ENCODE results near the gene CNOT1. TPM values are rescaled to one million over a fixed set of nuclear protein-coding genes. Genes with fewer than 3 reads are reported as not detected.

CNOT1 gene
- 243 and 266 TPM in 2 replicates for total RNA-seq

DNA sequence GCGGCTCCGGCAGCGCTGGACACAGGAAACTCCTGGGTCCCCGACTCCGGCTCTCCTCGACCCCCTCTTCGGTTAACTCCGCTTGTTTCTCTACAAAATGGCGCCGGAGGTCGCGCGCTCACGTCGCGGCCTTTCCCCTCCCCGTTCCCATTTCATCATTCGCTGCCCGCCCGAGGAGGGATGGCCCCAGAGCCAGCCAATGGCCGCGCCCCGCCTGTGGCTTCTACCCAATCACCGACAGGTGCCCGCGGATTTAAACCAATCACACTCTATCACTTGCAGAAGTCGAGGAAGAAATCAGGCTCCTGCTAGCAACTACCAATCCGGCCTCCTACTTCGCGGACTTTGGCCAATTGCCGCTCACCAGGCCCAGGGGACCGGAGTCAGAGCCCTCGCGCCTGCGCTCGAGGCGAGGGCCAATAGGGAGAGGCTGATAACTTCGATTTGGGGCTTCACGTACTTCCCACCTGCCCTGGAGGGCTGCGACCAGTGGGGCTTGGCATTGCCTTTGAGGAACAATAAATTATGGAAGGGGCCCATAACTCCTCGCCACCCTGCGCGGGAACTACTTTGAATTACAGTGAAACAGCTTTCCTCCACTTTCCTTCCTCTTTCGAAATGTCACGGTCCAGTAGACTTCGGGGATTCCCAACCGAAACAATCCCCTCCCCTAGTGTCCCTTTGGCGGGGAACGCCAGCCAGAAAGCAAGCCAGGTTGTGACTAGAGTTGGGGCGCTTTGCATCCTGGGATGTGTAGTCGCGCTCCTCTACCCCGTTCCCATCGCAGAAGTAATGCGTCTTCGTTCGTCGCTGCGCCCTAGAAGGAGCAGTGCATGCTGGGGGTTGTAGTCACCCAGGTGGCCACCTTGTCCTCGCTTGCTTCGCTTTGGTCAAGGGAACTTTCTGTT is at the start of gene CNOT1:
TSS of gene CNOT1 (minus strand) at position 94 of the 908 bp plus-strand sequence. CDS start 30,489 bp downstream, outside the sequence.
- TF ChIP-seq, protein P1, sequence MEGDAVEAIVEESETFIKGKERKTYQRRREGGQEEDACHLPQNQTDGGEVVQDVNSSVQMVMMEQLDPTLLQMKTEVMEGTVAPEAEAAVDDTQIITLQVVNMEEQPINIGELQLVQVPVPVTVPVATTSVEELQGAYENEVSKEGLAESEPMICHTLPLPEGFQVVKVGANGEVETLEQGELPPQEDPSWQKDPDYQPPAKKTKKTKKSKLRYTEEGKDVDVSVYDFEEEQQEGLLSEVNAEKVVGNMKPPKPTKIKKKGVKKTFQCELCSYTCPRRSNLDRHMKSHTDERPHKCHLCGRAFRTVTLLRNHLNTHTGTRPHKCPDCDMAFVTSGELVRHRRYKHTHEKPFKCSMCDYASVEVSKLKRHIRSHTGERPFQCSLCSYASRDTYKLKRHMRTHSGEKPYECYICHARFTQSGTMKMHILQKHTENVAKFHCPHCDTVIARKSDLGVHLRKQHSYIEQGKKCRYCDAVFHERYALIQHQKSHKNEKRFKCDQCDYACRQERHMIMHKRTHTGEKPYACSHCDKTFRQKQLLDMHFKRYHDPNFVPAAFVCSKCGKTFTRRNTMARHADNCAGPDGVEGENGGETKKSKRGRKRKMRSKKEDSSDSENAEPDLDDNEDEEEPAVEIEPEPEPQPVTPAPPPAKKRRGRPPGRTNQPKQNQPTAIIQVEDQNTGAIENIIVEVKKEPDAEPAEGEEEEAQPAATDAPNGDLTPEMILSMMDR (IDR thresholded peaks at IDR 0.05): no peak
- ChIA-PET CTCF (interaction anchor here (0.7 kb wide), 1 partner anchor 118 kb away, joined by 4 read pairs; no protein-coding TSS in a partner anchor), POLR2A (interaction anchor here (1.0 to 2.7 kb wide), 7 partner anchors 10 to 895 kb away, joined by 3 to 19 read pairs (median 6); partner anchors contain the start of genes CFAP20, GINS3, KATNB1 and SLC38A7)
- DNase-seq (peak; percentile 90), ATAC-seq (ENCODE audit: low read depth) (peak; percentile 79)
- peak within 1 kb of the TSS; percentile 99 for H3K4me3 Mint-ChIP-seq
- H3K4me1 Mint-ChIP-seq: peaks cover 35% of the 10 kb centered on the region
- peaks cover 26% of the 10 kb centered on the region for H3K36me3 Mint-ChIP-seq (ENCODE audit: low read depth)
- intact Hi-C loops (cut with micrococcal nuclease): loop anchor here (1.0 to 10.0 kb wide), 8 partner anchors 38 to 625 kb away; partner anchors contain the start of genes CFAP20, GINS3, GOT2 and SETD6
- H3K27ac Mint-ChIP-seq: peak within 1 kb of the TSS; percentile 100
- no peaks in the 10 kb centered on the region for H3K27me3 Mint-ChIP-seq
- H3K9me3 Mint-ChIP-seq: no peaks in the 10 kb centered on the region

DNA sequence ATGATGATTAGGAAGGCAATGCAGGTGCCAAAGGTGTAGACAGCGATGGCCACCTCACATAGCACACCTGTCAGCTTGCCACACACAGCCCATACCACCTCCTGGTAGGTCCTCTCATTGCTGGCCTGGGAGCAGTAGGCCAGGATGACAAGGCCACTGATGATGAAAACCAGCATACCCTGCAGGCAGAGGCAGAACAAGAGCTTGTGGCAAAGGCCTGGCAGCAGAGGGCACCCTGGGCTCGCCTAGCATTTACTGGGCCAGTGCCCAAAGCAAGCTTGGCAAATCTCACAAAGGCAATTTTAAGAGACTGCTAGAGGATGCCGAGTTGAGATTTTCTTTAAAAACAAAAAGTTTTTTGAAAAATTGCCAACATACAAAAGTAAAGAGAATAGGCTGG is 49.1 kb upstream of the CNOT1 start:
- peaks cover 26% of the 10 kb centered on the region for H3K36me3 Mint-ChIP-seq (ENCODE audit: low read depth)
- no peaks in the 10 kb centered on the region for H3K9me3 Mint-ChIP-seq
- TF ChIP-seq, protein P1 (IDR thresholded peaks at IDR 0.05): no peak
- DNase-seq (no peak), ATAC-seq (ENCODE audit: low read depth) (no peak)
- no peak overlapping the region for H3K4me3 Mint-ChIP-seq
- intact Hi-C loops (cut with micrococcal nuclease): loop anchor here (2.0 kb wide), 1 partner anchor 78 kb away; no protein-coding TSS in a partner anchor
- no peaks in the 10 kb centered on the region for H3K27me3 Mint-ChIP-seq
- H3K27ac Mint-ChIP-seq: no peak overlapping the region
- H3K4me1 Mint-ChIP-seq: peaks cover 9% of the 10 kb centered on the region
- ChIA-PET CTCF (interaction anchor here (1.3 kb wide), 1 partner anchor 78 kb away, joined by 8 read pairs; no protein-coding TSS in a partner anchor), POLR2A (no interaction called here)

DNA sequence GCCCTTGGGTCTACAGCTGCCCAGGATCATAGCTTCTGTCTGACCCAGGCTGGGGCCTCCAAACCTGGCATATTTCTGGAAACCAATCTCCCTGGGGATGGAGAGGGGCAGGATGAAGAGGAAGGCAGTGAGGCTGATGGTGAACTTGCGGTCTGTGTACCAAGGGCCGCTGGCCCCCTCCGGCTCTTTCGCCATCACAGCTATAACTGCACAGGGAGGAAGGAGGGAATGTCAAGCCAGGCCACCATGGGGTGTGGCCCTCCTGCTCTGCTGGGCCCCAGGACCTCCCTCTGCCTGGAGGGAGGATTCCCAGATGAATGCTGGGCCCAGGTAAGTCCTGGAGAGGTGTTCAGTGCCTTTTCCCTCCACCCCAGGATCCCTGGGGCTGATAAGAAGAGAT is 48.6 kb upstream of the CNOT1 start:
- no peak for ATAC-seq (ENCODE audit: low read depth)
- H3K4me3 Mint-ChIP-seq: no peak overlapping the region
- no peaks in the 10 kb centered on the region for H3K9me3 Mint-ChIP-seq
- POLR2A ChIA-PET: no interaction called here
- H3K27ac Mint-ChIP-seq: no peak overlapping the region
- CTCF ChIA-PET: interaction anchor here (1.3 kb wide), 1 partner anchor 78 kb away, joined by 8 read pairs; no protein-coding TSS in a partner anchor
- TF ChIP-seq, protein P1 (IDR thresholded peaks at IDR 0.05): no peak
- H3K36me3 Mint-ChIP-seq (ENCODE audit: low read depth): peaks cover 26% of the 10 kb centered on the region
- intact Hi-C loops (cut with micrococcal nuclease): loop anchor here (2.0 kb wide), 1 partner anchor 79 kb away; no protein-coding TSS in a partner anchor
- DNase-seq: no peak
- no peaks in the 10 kb centered on the region for H3K27me3 Mint-ChIP-seq
- H3K4me1 Mint-ChIP-seq: peaks cover 5% of the 10 kb centered on the region

DNA sequence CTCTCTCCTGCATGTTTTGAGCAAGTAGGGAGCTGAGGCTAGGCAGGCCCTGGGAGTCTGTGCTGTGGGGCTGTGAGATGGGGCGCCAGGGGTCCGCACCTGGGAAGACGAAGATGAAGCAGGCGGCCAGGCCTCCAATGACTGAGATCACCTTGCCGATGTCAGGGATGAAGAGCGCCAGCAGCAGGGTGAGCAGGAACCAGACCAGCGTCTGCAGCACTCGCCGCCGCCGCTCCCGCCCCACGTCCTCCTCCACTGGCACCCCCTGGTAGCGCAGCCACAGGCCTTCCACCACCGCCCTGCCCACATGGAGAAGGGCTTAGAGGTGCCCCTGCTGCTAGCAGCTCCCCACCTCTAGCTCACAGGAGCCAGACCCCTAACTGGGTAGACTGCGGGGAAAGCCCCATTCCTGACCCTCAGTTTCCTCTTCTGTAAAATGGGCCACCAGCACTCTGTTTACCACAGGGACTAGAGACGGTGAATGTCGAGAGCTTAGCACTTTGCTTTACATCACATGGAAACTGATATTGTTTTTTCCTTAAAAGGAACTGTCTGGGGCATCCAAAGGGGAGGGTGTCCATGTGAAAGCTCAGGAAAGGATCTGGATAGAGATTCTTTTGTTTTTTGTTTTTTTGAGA is 41.4 kb upstream of the CNOT1 start:
- intact Hi-C loops (cut with micrococcal nuclease): no loop called here
- H3K4me3 Mint-ChIP-seq: no peak overlapping the region
- no peaks in the 10 kb centered on the region for H3K27me3 Mint-ChIP-seq
- ChIA-PET POLR2A (no interaction called here), CTCF (no interaction called here)
- DNase-seq (no peak), ATAC-seq (ENCODE audit: low read depth) (no peak)
- H3K27ac Mint-ChIP-seq: no peak overlapping the region
- no peaks in the 10 kb centered on the region for H3K4me1 Mint-ChIP-seq
- no peaks in the 10 kb centered on the region for H3K9me3 Mint-ChIP-seq
- TF ChIP-seq, protein P1 (IDR thresholded peaks at IDR 0.05): no peak
- H3K36me3 Mint-ChIP-seq (ENCODE audit: low read depth): peaks cover 36% of the 10 kb centered on the region

DNA sequence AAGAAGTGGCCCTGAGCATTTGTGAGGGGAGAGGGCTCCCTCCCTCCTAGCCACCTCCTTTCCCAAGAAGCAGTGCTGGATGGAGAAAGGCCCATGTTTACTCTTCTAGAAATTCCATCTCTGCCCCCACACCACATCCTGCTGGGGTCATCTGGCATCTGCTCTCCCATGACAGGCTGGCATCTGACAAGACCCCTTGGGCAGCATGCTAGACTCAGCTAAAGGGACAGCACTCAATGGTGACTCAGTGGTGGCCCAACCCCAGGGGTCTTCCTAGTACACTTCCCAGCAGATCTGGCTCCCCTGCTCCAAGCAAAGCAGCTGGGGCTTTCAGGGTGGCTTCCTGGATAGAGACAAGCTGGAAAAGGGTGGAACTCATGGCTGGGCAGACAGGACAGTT is 40.6 kb upstream of the CNOT1 start:
- intact Hi-C loops (cut with micrococcal nuclease): no loop called here
- ChIA-PET CTCF (no interaction called here), POLR2A (no interaction called here)
- TF ChIP-seq, protein P1 (IDR thresholded peaks at IDR 0.05): no peak
- Mint-ChIP-seq H3K27ac (no peak overlapping the region), H3K27me3 (no peaks in the 10 kb centered on the region), H3K9me3 (no peaks in the 10 kb centered on the region), H3K4me3 (no peak overlapping the region), H3K4me1 (no peaks in the 10 kb centered on the region), H3K36me3 (ENCODE audit: low read depth) (peaks cover 32% of the 10 kb centered on the region)
- DNase-seq: no peak
- ATAC-seq (ENCODE audit: low read depth): no peak
